Astrocyte (in vitro differentiated cells and primary cell): ENCODE data around the gene IDUA. TPM values are rescaled to one million over a fixed set of nuclear protein-coding genes. Genes with fewer than 3 reads are reported as not detected.

Experiments
- total RNA-seq: library from RNA; stranded (reverse); gene quantifications from 2 replicates; pipeline ENCODE4 v1.2.1, GENCODE V29; 2021

The IDUA gene
- total RNA-seq, 1 donor from 2014 or later = 20.5 TPM

Other genes with a start within 250 kb of the IDUA start
- gene CPLX1, start 160.9 kb upstream of the IDUA start, total RNA-seq = 0.41 and 1.9 TPM in 2 replicates
- gene GAK, start 54.7 kb upstream of the IDUA start, total RNA-seq = 86.9 and 89.9 TPM in 2 replicates
- 22.1 and 27.8 TPM in 2 replicates for gene TMEM175, start 54.6 kb upstream of the IDUA start, total RNA-seq
- 19.0 and 20.2 TPM in 2 replicates for gene DGKQ, start 13.5 kb upstream of the IDUA start, total RNA-seq
- 0.34 and 0.38 TPM in 2 replicates for gene SLC26A1, start 6.4 kb downstream of the IDUA start, total RNA-seq
- gene FGFRL1, start 24.6 kb downstream of the IDUA start, total RNA-seq = 64.2 and 64.9 TPM in 2 replicates
- gene RNF212, start 126.5 kb downstream of the IDUA start, total RNA-seq = 2.0 and 2.2 TPM in 2 replicates
- gene SPON2, start 185.5 kb downstream of the IDUA start, total RNA-seq = 47.8 and 55.5 TPM in 2 replicates